Measurements from ENCODE around the gene STON2.

Gene STON2

GRCh38 chr14:81301813-81302212 lies 98.3 kb downstream of the STON2 start:
- DNase-seq (ENCODE audit: low spot score), result no peak

DNA sequence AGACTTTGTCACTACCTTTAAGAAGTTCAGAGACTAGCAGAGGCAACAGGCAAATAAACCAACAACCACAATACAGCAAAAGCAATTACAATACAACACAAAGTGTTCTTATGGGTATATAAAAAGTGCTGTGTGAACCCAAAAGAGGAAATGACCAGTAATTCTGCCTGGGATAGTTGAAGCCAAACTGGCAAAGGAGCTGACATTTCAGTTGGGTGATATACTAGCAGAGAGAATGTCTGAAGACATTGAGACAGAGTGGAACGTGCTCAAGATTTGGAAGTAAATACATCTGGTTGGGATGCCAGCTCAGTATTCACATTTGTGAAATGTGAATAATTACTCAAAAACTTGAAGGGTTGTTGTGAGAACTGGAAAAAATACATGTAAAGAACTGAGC lies 98.8 kb downstream of the STON2 start:
- no peak for DNase-seq (ENCODE audit: low spot score)

DNA sequence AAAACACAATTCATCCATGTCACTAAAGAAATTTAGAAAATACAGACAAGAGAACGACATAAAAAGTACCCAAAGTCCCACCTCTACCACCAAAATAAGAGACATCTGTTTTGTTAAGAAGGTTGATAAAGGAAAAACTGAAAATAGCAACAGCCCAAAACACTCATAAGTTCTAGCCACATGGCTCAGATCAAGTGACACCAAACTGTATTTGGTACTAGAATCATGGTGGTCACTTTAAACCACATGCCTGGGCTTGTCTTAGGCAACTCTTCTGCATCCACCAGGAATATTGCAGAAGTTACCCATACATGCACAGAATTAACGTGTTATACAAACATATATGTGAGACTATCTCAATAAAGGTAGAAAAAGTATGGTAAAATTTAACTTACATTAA lies 101.2 kb downstream of the STON2 start:
- no peak for DNase-seq (ENCODE audit: low spot score)

DNA sequence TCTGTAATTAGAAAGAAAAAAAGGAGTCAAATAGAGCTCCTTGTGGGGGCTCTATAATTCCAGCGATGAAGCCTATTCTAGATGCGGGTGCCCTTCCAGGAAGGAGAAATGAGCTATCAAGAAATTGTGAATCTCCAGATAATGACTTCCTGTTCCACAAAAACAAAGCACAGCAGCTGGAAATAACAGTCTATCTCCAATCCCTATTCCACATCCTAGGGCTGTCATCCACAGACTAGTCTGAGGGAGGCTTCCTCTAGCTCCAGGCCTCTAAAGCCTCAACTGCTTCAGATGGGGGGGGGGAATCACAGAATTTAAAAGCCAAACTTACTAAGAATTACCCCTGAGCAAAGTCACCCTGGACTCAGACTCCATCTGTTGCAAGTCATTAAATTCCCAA lies 102.0 kb downstream of the STON2 start:
- no peak for DNase-seq (ENCODE audit: low spot score)

GRCh38 chr14:81295958-81296923 lies 103.9 kb downstream of the STON2 start:
- no peak for DNase-seq (ENCODE audit: low spot score)

- DNase-seq (ENCODE audit: low spot score), result no peak
Measured at GRCh38 chr14:81289516-81289915, 110.6 kb downstream of the STON2 start.

GRCh38 chr14:81286574-81287370 lies 113.4 kb downstream of the STON2 start:
- DNase-seq (ENCODE audit: low spot score), result peak; percentile 11

GRCh38 chr14:81285245-81285644 lies 114.9 kb downstream of the STON2 start:
- no peak for DNase-seq (ENCODE audit: low spot score)

DNA sequence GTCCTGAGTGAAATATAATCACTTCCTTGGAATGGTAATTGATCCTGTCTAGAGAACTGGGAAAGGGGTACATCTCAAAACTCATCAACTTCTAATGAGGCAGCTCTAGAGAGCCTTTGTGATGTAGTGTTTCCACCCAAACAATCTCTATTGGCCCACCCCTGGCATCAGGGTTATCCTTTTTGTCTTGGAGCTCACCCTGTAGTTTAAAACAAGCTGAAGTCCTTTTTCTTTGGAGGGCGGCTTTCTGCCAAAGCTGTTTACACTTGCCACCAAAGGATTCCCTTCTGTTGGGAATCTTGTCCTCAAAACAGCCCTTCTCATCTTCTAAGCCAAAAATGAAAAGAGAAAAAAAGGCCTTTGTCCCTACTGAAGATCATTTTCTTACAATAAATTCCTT lies 118.8 kb downstream of the STON2 start:
- no peak for DNase-seq (ENCODE audit: low spot score)

- DNase-seq (ENCODE audit: low spot score), result no peak
Measured at GRCh38 chr14:81280136-81280791, 119.9 kb downstream of the STON2 start.

GRCh38 chr14:81277096-81277495 lies 123.0 kb downstream of the STON2 start:
- DNase-seq (ENCODE audit: low spot score), result no peak

- no peak for DNase-seq (ENCODE audit: low spot score)
Measured at GRCh38 chr14:81276073-81277069, 123.8 kb downstream of the STON2 start.

DNA sequence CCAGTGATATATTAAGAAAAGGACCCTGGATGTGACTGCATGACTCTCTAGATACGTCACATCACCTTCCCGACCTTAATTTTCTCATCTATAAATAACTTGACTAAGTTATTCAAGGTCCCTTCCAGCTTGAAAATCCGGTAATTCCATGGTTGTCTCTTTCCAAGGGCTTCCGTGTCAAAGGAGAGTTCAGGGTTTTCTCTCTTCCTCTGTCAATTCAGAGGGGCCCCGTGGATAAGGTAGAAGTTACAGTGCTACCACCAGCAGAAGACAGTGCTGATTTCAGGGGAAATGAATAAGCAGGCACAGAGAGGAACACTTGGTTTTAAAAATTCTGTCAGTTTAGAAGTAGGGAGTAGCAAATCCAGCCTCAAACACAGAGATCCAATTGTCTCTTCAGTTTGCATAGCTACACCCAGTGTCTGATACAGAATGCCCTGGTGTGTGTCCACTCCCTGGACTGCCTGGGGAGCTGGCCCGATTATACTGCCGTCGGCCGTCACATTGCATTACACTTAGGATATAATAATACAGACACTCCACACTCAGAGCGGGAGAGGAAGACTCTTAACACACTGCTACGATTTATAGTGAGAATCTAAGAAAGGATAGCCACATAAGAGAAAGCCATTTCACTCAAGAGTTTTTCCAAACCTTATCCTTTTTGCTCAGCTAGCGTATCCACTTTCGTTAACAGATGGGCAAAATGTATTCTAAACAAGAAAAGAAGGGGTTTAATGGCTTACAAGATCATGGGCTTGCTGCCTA lies 124.6 kb downstream of the STON2 start:
- DNase-seq (ENCODE audit: low spot score), result no peak

DNA sequence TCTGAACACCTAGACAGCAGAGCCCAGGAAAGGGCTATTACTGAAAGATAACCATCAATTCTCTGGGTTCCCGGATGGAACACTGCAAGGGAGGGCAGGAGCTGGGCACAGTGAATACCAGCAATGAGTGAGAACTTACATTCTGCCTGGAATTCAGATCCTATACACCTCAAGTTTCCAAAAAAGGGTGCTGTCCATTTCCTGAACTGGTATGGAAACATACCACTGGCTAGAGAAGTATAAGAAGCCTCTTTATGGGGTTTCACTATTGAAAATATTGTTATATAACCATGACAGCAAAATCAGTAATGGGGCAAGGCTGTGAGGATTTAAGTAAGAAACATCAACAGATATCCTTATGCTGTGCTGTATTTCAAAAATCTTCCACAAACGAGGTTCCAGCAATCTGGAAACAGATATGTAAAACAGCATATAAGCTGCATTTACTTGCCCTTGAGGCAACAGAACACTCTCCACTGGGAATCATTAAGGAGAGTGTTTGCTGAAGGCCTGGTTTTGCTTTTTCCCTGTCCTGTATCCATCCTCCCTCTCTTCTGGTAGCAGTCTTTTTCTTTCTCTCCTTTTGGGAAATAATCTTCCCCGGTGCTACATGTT lies 126.1 kb downstream of the STON2 start:
- DNase-seq (ENCODE audit: low spot score), result no peak

GRCh38 chr14:81273521-81273920 lies 126.6 kb downstream of the STON2 start:
- DNase-seq (ENCODE audit: low spot score), result no peak

- DNase-seq (ENCODE audit: low spot score), result no peak
Measured at GRCh38 chr14:81272317-81272716, 127.8 kb downstream of the STON2 start.

GRCh38 chr14:81269979-81270375 lies 130.1 kb downstream of the STON2 start:
- no peak for DNase-seq (ENCODE audit: low spot score)

DNA sequence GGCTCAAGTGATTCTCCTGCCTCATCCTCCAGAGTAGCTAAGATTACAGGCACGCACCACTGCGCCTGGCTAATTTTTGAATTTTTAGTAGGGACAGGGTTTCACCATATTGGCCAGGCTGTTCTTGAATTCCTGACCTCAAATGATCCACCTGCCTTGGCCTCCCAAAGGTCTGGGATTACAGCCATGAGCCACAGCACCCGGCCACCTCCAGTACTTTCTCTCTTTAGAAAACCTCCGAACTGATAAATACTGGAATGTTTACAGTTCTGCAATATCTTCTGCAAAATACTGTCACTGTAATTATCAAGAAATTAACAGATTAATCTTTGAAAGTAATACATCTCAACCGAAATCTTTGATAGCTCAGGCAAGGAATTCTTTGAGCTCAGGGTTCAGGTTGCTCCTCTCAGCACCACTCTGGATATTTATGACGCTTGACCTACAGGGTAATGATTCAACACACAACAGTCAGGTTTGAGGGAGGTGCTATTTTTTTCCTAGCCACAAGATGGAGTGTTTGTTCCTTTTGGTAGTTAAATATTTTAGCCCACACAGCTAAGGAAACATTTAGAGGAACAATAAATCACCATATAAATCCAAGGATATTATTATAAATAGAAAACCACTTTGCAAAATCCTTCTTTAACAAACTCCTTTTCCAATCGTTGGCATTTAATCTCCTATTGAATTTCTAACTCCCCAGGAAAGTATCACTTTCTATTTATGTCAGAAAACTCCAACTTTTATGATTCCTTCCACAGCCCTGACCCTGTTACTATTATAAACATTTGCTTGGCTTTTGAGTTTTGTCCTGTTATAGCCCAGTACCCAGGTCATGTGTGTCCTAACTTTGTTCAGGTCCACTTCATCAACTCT lies 130.8 kb downstream of the STON2 start:
- DNase-seq (ENCODE audit: low spot score), result peak; percentile 82

DNA sequence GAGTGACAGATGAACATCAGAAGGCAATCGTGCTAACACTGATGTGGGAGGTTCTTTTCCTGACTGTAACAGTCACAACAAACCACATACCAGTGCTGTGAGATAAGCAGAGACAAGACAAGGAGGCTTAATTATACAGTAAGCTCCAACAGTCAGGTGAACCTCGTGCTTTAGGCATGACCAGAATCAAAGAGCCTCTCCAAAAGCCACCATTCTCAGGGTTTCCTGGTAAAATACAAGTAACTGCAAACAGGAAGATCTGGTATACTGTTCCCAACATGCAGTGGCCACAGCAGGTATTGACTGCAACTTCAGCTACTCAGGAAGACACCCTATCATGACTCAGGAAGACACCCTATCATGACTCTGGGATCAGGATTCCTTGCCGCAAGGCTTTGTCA lies 132.1 kb downstream of the STON2 start:
- peak; percentile 66 for DNase-seq (ENCODE audit: low spot score)
